ENCODE data around the gene PTS. TPM values are rescaled to one million over a fixed set of nuclear protein-coding genes. Genes with fewer than 3 reads are reported as not detected.

PTS gene
- total RNA-seq, 3 donors from 2014 or later = 21.8 to 40.4 (median 38.7) TPM

DNA sequence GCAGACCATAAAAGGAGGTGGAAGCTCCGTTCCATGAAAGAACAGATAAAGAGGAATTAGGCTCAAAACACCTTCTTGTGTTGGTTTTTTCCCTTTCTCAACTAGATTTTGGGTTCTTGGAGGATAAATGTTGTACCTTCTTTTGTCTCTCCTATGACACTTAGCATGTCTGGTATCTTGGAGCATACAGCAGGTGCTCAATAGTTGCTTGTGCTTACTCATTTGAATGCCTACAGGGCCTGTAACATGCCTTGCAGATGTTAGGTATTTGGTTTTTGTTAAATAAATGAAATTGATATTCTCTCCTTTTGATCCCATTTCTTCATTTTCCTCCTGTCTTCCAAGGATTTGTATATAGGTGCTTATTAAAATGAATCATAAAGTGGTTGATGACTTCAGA lies 50.8 kb downstream of the PTS start:
- Histone ChIP-seq H3K4me1 (no peaks in the 10 kb centered on the region), H3K27ac (no peak overlapping the region), H3K4me3 (no peak overlapping the region), H3K36me3 (no peaks in the 10 kb centered on the region), H3K27me3 (no peaks in the 10 kb centered on the region), H3K9me3 (no peaks in the 10 kb centered on the region)
- TF ChIP-seq, protein P1, sequence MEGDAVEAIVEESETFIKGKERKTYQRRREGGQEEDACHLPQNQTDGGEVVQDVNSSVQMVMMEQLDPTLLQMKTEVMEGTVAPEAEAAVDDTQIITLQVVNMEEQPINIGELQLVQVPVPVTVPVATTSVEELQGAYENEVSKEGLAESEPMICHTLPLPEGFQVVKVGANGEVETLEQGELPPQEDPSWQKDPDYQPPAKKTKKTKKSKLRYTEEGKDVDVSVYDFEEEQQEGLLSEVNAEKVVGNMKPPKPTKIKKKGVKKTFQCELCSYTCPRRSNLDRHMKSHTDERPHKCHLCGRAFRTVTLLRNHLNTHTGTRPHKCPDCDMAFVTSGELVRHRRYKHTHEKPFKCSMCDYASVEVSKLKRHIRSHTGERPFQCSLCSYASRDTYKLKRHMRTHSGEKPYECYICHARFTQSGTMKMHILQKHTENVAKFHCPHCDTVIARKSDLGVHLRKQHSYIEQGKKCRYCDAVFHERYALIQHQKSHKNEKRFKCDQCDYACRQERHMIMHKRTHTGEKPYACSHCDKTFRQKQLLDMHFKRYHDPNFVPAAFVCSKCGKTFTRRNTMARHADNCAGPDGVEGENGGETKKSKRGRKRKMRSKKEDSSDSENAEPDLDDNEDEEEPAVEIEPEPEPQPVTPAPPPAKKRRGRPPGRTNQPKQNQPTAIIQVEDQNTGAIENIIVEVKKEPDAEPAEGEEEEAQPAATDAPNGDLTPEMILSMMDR (IDR thresholded peaks at IDR 0.05) = no peak
- no peak for TF ChIP-seq POLR2A (IDR thresholded peaks at IDR 0.05)
- no peak for TF ChIP-seq POLR2AphosphoS5 (IDR thresholded peaks at IDR 0.05)
- DNase-seq (ENCODE audit: low spot score in 2 of 2) = no peak
- intact Hi-C loops (cut with DNase I; ENCODE audit: low total_unique reads) = no loop called here

DNA sequence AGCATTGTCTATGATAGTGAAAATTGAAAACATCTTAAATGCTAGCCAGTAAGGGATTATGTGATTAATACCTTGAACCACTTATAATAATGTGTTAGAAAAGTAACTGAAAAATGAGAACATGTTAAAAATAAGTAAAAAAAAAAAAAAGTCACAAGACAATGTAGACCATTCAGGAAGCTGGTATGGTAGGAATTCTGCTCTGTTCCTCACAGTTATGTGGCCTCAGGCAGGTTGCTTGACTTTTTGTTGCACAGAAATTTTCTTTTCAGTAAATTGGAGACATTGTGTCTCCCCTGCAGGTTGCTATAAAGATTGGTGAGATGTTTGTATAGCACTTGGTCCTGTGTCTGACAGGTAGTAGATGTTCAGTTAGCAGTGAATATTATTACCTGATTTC lies 51.7 kb downstream of the PTS start:
- intact Hi-C loops (cut with DNase I; ENCODE audit: low total_unique reads) = no loop called here
- TF ChIP-seq, protein P1 (IDR thresholded peaks at IDR 0.05) = no peak
- TF ChIP-seq POLR2AphosphoS5 (IDR thresholded peaks at IDR 0.05) = peak in 1 of 3 donors; percentile 29
- H3K9me3 ChIP-seq = no peaks in the 10 kb centered on the region
- H3K4me3 ChIP-seq = no peak overlapping the region
- no peaks in the 10 kb centered on the region for H3K27me3 ChIP-seq
- peak in 1 of 2 donors; percentile 50 for DNase-seq (ENCODE audit: low spot score in 2 of 2)
- peak overlapping the region; percentile 49 to 58 for H3K27ac ChIP-seq
- no peaks in the 10 kb centered on the region for H3K4me1 ChIP-seq
- no peaks in the 10 kb centered on the region for H3K36me3 ChIP-seq

DNA sequence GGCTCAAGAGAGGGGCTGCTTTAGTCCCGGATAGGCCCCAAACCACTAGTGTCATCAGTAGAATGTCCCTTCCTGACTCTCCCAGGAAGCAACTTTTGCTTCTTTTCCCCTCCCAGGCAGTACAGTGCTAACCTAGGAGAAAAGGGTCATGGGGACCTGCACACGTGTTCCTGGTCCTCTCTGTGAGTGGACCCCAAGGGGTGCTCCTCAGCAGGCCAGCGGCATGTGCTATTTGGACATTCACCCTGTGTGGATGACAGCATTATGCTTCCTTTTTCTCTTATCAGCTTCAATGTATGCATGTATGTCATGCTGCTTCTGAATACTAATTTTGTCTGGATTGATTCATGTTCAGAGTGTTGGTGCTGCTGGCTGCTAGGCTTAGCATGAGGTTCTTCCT lies 52.6 kb downstream of the PTS start:
- no peaks in the 10 kb centered on the region for H3K9me3 ChIP-seq
- TF ChIP-seq POLR2AphosphoS5 (IDR thresholded peaks at IDR 0.05) = no peak
- no peak for TF ChIP-seq POLR2A (IDR thresholded peaks at IDR 0.05)
- TF ChIP-seq, protein P1 (IDR thresholded peaks at IDR 0.05) = no peak
- H3K4me1 ChIP-seq = no peaks in the 10 kb centered on the region
- DNase-seq (ENCODE audit: low spot score in 2 of 2) = no peak
- intact Hi-C loops (cut with DNase I; ENCODE audit: low total_unique reads) = no loop called here
- no peaks in the 10 kb centered on the region for H3K27me3 ChIP-seq
- no peaks in the 10 kb centered on the region for H3K36me3 ChIP-seq
- H3K27ac ChIP-seq = peak overlapping the region; percentile 48 to 69
- no peak overlapping the region for H3K4me3 ChIP-seq

DNA sequence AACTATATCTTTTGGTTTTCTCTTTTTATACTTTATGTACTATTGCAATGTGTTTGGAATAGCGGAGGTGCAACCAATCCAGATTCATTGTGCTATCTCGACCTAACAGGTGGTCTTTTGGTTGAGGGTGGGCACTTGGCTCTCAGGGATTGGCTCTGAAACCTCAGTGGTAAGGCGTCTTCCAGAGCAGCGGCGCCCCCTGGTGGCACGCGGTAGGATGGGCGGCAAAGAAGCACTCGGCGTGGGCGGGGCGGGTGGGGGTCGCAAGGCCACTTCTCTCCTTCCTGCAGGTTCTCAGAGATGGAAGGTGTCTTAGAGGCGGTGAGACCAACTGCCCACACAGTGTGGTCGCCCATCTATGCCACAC lies 53.7 kb downstream of the PTS start:
- TF ChIP-seq POLR2AphosphoS5 (IDR thresholded peaks at IDR 0.05) (no peak), POLR2A (IDR thresholded peaks at IDR 0.05) (no peak)
- TF ChIP-seq, protein P1 (IDR thresholded peaks at IDR 0.05) = peak in 2 of 3 donors; percentile 33 to 49
- H3K9me3 ChIP-seq = no peaks in the 10 kb centered on the region
- H3K4me1 ChIP-seq = no peaks in the 10 kb centered on the region
- intact Hi-C loops (cut with DNase I; ENCODE audit: low total_unique reads) = loop anchor here (5.0 kb wide), 1 partner anchor 58 kb away; no protein-coding TSS in a partner anchor
- H3K4me3 ChIP-seq = peak overlapping the region; percentile 45 to 59 (median 45)
- H3K27me3 ChIP-seq = no peaks in the 10 kb centered on the region
- no peaks in the 10 kb centered on the region for H3K36me3 ChIP-seq
- H3K27ac ChIP-seq = peak overlapping the region in 1 of 2 donors; percentile 6
- DNase-seq (ENCODE audit: low spot score in 2 of 2) = no peak

DNA sequence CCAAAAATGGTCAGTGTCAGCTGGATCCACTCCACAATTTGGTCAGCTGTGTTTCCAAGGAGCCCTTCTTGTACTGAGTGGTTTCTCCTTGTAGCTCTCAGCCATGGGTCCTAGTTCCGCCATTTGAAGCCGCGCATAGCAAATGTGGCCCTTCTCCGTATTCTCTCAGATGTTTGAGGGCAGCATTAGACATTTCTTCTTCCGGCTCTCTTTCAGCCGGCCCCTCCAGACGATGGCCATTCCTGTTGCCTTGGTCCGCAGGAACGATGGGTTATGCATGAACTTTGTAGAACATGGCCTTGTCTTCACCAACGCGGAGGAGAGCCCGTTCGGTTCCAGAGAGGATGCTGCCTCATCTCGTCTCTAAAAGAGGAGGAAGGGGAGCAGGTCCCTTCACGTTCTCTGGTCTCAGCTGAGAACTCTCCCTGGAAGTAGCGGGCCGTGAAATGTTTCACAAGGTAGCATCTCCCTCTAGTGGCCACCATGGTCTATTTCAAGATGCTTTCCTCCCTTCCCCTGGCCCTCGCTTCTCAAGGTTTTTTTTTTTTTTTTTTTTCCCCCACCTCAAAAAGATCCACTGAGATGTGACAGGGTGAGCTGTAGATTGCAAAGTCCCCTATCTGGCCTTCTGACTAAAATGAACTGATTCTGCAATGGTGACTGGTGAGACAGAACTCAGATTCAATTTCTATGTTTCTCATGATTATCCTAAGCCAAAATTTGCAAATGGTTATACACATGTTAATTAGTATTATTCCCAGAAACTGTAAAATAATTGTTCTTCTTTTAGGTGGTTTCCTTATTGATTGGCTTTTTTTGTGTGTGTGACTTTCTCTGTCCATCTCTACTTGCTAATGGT lies 54.3 kb downstream of the PTS start:
- Histone ChIP-seq H3K4me1 (no peaks in the 10 kb centered on the region), H3K4me3 (peak overlapping the region; percentile 45 to 59 (median 45)), H3K27me3 (no peaks in the 10 kb centered on the region), H3K27ac (peak overlapping the region in 1 of 2 donors; percentile 6), H3K9me3 (no peaks in the 10 kb centered on the region), H3K36me3 (no peaks in the 10 kb centered on the region)
- intact Hi-C loops (cut with DNase I; ENCODE audit: low total_unique reads) = loop anchor here (5.0 kb wide), 1 partner anchor 58 kb away; no protein-coding TSS in a partner anchor
- TF ChIP-seq, protein P1 (IDR thresholded peaks at IDR 0.05) = peak; percentile 82 to 89 (median 82)
- TF ChIP-seq POLR2A (IDR thresholded peaks at IDR 0.05) (no peak), POLR2AphosphoS5 (IDR thresholded peaks at IDR 0.05) (peak in 1 of 3 donors; percentile 22)
- peak in 1 of 2 donors; percentile 47 for DNase-seq (ENCODE audit: low spot score in 2 of 2)
